NCI-H2107 treated with DMSO at 0.1 percent for 48 hours (cell line): Measurements from ENCODE around the gene S1PR3.
"Not testable (repeated sequence)": the region's sequence is repeated elsewhere in the genome, so short reads cannot be mapped to it uniquely, and the experiment has no call there.

Experiments used
- DNase-seq: peaks from one replicate; lab custom pipeline; 2025; ENCODE audit not compliant: unreplicated experiment; lab: John Stamatoyannopoulos, UW

The S1PR3 gene

GRCh38 chr9:88991066-88992034 is at the start of gene S1PR3:
S1PR3 (plus strand) TSS chr9:88991468; CDS start chr9:89001201, 9,733 bp downstream.
- no peak for DNase-seq

DNA sequence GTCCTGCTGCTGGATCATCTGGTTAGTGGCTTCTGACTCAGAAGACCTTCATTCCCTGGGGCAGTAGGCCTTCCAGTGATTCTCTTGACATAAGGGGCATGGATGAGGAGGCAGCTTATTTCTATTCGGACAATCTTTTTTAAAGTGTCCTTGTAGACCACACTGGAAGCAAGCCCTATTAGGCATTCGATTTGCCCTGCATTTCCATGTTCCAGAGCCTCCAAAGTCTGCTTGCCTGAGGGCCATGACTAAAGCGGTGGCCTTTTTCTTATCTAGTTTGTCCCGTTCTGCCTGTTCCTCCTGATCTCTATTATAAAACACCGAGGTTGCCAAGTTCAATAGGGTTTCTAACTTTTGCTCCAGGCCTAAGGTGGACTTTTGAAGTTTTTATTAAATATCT is 49.7 kb upstream of the S1PR3 start:
- not testable (repeated sequence) for DNase-seq

DNA sequence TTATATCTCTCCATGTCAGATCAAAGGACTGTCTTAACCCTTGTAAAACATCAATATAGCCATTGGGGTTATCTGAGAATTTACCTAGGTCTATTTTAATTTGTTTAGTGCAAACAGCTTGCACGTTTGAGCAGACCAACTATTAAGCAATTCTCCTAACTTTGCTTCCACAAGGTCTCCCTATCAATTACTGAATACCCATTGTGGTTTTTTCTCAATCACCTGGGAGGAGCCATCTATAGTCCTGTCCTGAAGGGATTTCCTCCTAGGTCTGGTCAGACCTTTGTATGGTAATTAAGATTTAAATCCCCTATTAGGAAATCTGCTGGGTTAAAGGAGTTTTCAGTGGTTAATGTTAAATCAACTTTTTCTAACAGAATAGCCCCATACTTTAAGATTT is 48.9 kb upstream of the S1PR3 start:
- DNase-seq, result no peak

DNA sequence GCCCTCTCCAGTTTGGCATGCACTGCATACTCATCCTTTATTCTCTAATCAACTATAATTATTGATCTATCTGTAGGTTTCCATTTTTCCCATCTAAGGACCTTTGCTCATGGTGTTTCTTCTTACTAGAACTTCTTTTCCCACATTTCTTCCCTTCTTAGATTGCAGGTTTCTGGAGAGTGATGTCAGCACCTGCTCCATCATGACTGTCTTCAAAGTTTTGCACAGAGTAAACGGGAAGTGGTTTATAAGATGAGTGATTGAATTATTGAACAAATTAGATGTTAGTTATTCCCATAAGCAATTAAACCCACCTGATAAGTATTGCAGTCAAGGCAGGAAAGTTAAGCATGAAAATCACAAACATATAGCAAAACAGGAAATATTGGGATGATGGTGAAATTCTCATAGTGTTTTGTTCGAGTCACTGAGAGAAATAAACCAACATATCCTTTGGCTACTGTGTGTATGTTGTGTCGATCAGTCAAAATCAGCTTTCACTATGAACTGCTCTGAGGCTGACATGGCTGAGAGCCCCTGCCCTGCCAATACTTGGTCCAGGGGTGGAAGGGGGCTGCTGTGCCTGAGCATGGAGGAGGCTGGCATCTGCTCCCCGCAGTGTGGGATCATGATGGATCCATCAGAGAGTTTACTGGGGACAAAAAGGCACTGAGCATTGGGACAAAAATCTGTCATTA is 45.5 kb upstream of the S1PR3 start:
- no peak for DNase-seq

GRCh38 chr9:88947581-88948573 is 43.4 kb upstream of the S1PR3 start:
- no peak for DNase-seq

DNA sequence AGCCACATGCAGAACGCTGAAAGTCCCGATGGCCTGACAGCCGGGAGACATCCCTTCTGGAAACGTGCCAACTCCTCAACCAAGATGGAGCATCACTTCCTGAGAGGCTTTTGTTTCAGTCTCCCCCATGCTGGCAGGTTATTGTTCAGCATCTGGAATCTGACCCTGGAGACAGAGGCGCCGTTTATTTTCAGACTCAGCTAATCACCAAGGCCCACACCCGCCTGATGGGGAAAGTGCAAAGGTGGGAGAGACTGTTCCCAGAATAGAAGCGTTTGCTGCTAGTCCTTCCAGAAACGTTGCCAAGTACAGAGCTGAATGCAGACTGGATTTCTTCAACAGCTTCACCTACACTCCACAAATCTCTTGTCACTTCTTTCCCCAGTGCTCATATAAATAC is 41.8 kb upstream of the S1PR3 start:
- no peak for DNase-seq

DNA sequence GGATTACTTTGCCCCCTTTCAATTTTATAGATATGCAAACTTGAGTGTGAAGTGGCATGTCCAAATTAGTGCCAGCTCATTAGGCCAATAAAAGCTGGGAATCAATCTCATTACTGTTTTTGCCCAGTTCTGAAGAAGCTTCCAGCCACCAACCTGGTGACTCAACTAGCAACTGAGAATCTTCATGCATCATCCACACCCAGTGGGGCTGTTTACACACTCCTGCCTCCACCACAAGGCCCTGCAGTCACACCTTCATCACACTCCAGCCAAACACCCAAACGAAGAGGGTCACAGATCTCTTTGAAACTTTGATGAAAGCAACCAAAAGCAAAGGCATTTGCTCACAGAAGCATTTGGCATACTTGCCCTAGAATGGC is 41.3 kb upstream of the S1PR3 start:
- no peak for DNase-seq

GRCh38 chr9:88950341-88951154 is 40.7 kb upstream of the S1PR3 start:
- no peak for DNase-seq

- DNase-seq, result no peak
Measured at GRCh38 chr9:88951155-88951542, 40.1 kb upstream of the S1PR3 start.

DNA sequence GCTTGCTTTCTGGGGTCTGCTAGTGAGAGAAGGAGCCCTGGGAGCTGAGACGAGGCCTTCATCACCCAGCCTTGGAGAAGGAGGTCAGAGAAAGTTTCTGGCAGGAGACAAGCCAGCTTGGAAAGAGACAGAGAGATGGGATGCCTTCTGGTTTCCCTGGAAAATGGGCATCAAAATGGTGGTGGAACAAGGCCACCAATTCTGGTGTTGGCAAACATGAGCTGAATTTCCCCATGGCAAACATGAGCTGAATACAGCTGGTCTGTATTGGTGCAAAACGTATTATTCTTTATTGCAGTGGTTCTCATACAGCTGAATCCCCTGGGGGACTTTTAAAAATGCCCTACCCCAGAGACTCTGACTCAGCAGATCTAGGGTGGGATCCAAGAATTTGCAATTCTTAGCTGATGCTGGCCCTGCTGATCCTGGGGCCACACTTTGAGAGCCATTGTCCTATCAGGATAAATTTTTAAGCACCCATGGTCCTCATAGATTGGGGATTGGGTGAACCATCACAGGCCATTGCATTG is 39.1 kb upstream of the S1PR3 start:
- DNase-seq, result no peak

DNA sequence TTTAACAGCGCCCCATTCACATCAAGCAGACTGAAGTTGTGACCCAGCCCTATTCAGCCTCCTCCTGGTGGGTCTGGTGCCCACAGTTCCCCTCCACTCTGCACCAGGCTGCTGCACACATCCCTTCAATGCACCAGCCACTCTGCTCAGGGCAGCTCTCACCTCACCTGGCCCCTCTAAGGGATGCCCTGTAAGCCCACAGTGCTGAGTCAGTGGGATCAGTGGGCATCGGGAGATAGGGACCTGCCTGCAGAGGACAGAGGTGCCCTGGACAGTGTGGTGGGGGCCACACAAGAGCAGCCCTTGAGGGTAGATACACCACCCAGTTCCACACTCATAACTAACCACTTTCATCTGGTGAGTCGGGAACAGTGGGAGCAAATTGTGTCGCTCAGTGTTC is 38.3 kb upstream of the S1PR3 start:
- no peak for DNase-seq

DNA sequence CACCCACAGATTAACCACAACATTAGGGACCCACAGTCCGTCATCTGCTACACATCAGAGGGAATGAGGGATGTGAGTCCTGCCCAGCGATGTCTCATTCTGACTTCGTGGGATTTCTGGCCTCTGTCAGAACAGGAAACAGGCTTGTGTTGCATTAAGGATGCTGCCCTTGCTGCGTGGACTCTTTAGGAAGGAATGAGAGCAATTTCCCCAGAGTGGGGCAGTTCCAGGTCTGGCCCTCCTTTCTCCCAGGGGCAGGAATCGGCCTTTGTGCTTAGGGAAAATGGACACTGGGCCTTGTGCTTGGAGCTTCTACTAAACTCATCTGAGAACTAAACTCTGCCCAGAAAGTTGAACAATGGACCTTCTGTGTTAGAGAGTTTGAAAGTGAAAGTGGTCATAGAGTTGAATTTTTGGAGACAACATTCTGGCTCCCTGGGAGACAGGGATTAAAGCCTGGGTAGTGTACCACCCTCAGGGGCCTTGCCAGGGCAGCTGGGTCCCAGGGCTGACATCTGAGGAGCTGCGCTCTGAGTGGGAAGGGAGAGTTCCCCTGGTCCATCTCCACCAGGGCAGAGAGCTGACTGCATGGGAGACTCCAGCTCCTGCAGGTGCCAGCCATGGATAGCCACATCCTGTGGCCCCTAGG is 37.8 kb upstream of the S1PR3 start:
- DNase-seq, result no peak

GRCh38 chr9:88954066-88954465 is 37.2 kb upstream of the S1PR3 start:
- DNase-seq, result no peak

DNA sequence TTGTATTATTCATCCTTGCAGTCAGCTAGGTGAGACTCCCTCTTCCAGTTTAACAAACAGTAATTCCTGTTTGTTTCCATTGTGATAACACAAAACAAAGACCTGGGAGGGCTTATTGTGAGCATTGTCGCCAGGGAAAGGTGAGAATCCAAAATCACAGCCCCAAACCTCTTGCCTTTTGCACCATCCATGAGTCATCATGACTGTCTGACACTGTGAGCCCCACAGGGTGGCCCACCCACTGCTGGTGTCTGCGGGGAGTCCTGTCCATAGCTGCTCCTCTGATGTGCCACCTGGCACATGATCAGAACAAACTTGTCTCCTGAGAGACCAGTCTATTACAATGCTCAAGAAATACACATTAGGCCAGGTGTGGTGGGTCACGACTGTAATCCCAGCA is 33.7 kb upstream of the S1PR3 start:
- DNase-seq, result no peak

DNA sequence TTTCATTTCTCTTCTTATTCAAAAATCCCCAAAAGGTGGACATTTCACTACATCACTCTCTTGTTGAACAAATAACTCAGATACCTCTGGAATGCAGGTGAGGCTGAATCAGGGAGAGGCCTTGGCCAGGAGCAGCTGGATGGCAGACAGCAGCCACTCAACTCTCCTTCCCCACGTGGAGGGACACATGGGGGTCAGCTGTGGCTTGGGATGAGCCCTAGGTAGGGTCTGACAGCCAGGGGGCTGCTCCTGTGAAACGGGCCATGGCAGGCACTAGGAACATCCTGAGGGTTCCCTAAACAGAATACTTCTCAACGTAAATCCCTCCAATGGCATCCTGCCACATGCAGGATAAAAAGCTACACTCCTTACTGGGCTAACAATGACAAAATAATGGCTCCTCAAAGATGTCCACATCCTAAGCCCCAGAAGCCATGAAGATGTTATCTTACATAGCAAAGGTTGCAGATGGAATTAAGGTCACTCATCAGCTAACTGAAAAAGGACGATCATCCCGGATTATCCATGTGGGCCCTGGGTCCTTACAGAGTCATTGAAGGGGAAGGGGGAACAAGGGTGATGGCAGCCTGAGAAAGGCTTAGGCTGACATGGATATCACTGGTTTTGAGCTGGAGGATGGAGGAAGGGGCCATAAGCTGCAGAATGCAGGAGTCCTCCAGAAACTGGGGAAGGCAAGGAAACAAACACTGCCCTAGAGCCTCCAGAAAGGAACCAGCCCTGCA is 31.4 kb upstream of the S1PR3 start:
- DNase-seq, result no peak

DNA sequence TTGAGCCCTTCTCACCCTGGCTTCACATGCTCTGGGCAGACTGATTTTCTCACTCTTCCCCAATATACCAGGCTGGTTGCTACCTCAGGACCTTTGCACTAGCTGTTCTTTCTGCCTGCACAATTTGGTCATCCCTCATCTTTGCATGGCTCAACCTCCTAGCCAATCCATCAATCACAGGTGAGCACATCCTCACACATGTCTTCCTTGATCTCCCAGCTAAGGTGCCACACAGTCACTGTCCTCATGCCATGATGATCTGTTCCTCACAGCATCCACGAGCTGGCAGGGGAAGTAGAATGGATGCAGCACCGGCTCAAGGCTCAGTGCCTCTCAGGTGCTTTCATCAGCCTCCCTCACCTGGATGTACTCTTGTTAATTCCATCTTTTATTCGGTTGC is 30.6 kb upstream of the S1PR3 start:
- no peak for DNase-seq

DNA sequence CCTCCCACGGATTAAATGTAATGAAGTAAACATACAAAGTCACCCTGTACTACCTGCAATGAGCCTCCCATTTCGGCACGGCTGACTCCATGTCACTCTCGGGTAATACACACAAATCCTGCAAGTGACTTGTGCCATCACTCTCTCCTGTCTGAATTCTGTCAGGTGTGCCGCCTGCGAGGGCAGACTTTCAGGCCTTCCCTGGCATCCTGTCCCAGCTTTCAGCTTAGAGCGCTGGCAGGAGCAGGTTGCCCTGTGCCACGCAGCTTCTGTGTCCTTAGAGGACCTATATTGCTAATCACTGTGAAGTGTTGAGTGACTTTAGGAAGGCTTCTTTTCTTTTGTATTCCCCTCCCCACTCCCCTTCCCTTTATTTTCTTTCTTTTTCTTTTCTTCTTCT is 25.8 kb upstream of the S1PR3 start:
- DNase-seq, result no peak

GRCh38 chr9:88966894-88967676 is 24.2 kb upstream of the S1PR3 start:
- DNase-seq, result no peak
